GM12878 (cell line): ENCODE data around the gene LGALS8.

Experiments used
- FOS ChIP-seq: IDR thresholded peaks from 3 replicates; pipeline ENCODE4 v1.6.1; 2011; ENCODE audit warnings: borderline replicate concordance; ENCODE audit not compliant: insufficient read length; ENCODE audit errors: extremely low read depth
- NRF1 ChIP-seq: conservative IDR thresholded peaks from 2 replicates; pipeline ENCODE4 v1.6.1; 2011; ENCODE audit warnings: mild to moderate bottlenecking, low read depth, low read length, improper control_type of control experiment
- POLR2A ChIP-seq: IDR thresholded peaks from 2 replicates; pipeline ENCODE4 v1.6.1; 2011; ENCODE audit warnings: low read depth, mild to moderate bottlenecking, low read length

GRCh38 chr1:236568285-236568894 is 44.6 kb downstream of the LGALS8 start:
- no peak for TF ChIP-seq POLR2A
- TF ChIP-seq FOS: no peak
- TF ChIP-seq NRF1: no peak
